Measurements from ENCODE around the gene C3orf18.

C3orf18 gene

DNA sequence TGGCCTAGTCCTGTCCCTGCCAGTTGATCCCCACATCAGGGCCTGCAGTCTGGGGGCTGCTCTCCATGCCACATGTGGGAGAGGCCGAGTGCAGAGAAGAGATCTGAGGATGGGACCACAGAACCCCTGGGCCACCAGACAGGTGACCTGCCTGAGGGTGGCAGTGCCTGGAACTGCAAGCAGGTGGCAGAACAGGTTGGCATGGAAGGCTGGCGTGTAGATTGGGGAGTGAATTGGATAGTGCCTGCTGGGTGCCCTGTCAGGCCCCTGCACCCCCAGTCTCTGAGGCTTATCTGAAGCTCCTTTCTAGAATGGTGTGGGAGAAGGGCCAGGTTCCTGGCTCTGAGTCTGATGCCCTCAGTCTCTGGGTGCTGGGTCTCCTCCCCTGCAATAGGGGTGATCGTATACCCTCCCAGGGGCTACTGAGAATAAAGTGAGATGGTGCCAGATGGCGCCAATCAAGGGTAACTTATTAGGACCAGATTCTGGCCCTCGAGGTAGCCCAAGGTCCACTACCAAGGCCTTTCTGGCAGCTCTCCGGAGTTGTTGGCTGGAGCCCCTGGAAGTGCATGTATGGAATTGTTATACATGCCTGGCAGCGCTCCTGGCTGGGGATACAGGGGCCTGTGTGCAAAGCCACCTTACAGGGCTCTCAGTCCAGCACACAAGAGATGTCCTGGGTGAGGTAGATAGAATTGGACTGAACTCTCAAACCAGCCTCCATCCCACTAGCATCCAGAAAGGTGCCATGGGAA is 15.7 kb downstream of the C3orf18 start:
- H3K36me3 ChIP-seq (ENCODE audit: control insufficient read depth in 2 of 2, insufficient read depth in 1 of 2, low read length in 2 of 2), result no peaks in the 10 kb centered on the region
- H3K4me3 ChIP-seq (ENCODE audit: low read depth, low read length), result no peak overlapping the region
- H3K27ac ChIP-seq (ENCODE audit: extremely low read depth, low read depth, low read length), result no peak overlapping the region
- H3K9me3 ChIP-seq (ENCODE audit: control insufficient read depth, insufficient read depth, low read depth, low read length), result no peaks in the 10 kb centered on the region
- ChIA-PET CTCF (interaction anchor here (1.0 to 2.8 kb wide), 5 partner anchors 20 to 203 kb away, joined by 3 to 27 read pairs (median 4); partner anchors contain the start of genes CYB561D2 and NPRL2), POLR2A (no interaction called here)
- H3K4me1 ChIP-seq (ENCODE audit: control insufficient read depth, insufficient read depth, low read length), result no peaks in the 10 kb centered on the region
- TF ChIP-seq GLIS2 (tag by site-specific recombination; IDR thresholded peaks at IDR 0.05), result no peak
- no peak for TF ChIP-seq KLF8 (tag by site-specific recombination; IDR thresholded peaks at IDR 0.05)
- no peak for TF ChIP-seq ZNF548 (tag by site-specific recombination; IDR thresholded peaks at IDR 0.05)
- TF ChIP-seq OSR2 (tag by site-specific recombination; IDR thresholded peaks at IDR 0.05), result no peak
- no peak for TF ChIP-seq PRDM1 (tag by site-specific recombination; IDR thresholded peaks at IDR 0.05)
- no peak for TF ChIP-seq EGR2 (tag by site-specific recombination; IDR thresholded peaks at IDR 0.05; ENCODE audit: low read depth)
- TF ChIP-seq ZNF501 (tag by site-specific recombination; IDR thresholded peaks at IDR 0.05), result no peak
- TF ChIP-seq ZNF426 (tag by site-specific recombination; IDR thresholded peaks at IDR 0.05), result no peak
- TF ChIP-seq ZSCAN16 (tag by site-specific recombination; IDR thresholded peaks at IDR 0.05), result no peak
- no peak for TF ChIP-seq YY1 (tag by site-specific recombination; IDR thresholded peaks at IDR 0.05)
- no peak for TF ChIP-seq KLF16 (tag by site-specific recombination; IDR thresholded peaks at IDR 0.05)
- TF ChIP-seq ZNF629 (tag by site-specific recombination; IDR thresholded peaks at IDR 0.05), result no peak
- TF ChIP-seq, protein P1, sequence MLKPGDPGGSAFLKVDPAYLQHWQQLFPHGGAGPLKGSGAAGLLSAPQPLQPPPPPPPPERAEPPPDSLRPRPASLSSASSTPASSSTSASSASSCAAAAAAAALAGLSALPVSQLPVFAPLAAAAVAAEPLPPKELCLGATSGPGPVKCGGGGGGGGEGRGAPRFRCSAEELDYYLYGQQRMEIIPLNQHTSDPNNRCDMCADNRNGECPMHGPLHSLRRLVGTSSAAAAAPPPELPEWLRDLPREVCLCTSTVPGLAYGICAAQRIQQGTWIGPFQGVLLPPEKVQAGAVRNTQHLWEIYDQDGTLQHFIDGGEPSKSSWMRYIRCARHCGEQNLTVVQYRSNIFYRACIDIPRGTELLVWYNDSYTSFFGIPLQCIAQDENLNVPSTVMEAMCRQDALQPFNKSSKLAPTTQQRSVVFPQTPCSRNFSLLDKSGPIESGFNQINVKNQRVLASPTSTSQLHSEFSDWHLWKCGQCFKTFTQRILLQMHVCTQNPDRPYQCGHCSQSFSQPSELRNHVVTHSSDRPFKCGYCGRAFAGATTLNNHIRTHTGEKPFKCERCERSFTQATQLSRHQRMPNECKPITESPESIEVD (tag by site-specific recombination; IDR thresholded peaks at IDR 0.05), result no peak

DNA sequence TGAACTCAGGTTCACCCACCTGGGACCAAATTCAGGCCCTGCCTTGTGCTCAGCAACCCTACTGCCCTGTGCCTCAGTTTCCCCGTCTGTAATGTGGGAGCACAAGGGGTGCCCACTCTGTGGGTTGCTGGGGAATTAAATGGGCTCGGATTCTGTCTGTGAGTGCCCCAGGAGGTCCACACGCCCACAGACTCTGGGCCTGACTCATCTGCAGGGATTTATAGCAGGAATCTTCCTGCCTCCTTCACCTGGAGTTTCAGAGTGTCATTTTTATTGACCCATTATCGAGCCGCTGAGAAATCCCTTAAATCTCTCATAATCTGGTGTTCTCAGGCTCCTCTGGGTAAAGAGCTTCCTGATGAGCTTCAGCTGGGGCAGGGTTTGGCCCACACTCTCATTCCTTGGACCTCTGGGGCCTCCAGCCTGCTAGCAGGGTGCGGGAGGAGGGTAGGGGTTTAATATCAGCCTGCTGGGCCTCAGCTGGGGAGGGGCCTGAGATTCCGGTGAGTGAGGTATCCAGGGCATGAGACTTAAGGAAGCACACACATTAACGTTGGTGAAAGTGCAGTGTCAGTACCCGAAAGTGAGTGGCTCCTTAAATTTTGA is 16.4 kb downstream of the C3orf18 start:
- H3K9me3 ChIP-seq (ENCODE audit: control insufficient read depth, insufficient read depth, low read depth, low read length), result no peaks in the 10 kb centered on the region
- H3K4me3 ChIP-seq (ENCODE audit: low read depth, low read length), result no peak overlapping the region
- H3K36me3 ChIP-seq (ENCODE audit: control insufficient read depth in 2 of 2, insufficient read depth in 1 of 2, low read length in 2 of 2), result no peaks in the 10 kb centered on the region
- ChIA-PET CTCF (interaction anchor here (0.5 to 2.8 kb wide), 13 partner anchors 8 to 860 kb away, joined by 3 to 27 read pairs (median 3); partner anchors contain the start of genes CYB561D2 and NPRL2), POLR2A (no interaction called here)
- no peak overlapping the region for H3K27ac ChIP-seq (ENCODE audit: extremely low read depth, low read depth, low read length)
- no peaks in the 10 kb centered on the region for H3K4me1 ChIP-seq (ENCODE audit: control insufficient read depth, insufficient read depth, low read length)
- TF ChIP-seq ZBTB20 (tag by site-specific recombination; IDR thresholded peaks at IDR 0.05) (0 out of 2 replicates have a peak, but pooled peaks have one; percentile 18), ZNF776 (tag by site-specific recombination; IDR thresholded peaks at IDR 0.05; ENCODE audit: borderline replicate concordance) (no peak), ZNF48 (tag by site-specific recombination; IDR thresholded peaks at IDR 0.05) (no peak), HOXD13 (CRISPR knock-in tag; IDR thresholded peaks at IDR 0.05; ENCODE audit: borderline replicate concordance) (no peak), ZIC2 (tag by site-specific recombination; IDR thresholded peaks at IDR 0.05) (peak; percentile 59), ZNF112 (tag by site-specific recombination; IDR thresholded peaks at IDR 0.05) (no peak), ZNF132 (tag by site-specific recombination; IDR thresholded peaks at IDR 0.05; ENCODE audit: borderline replicate concordance) (no peak), EGR2 (tag by site-specific recombination; IDR thresholded peaks at IDR 0.05; ENCODE audit: low read depth) (peak; percentile 39; the same call in 1 of the 2 replicates), ZNF37A (tag by site-specific recombination; IDR thresholded peaks at IDR 0.05) (no peak), REPIN1 (tag by site-specific recombination; IDR thresholded peaks at IDR 0.05; ENCODE audit: low read depth) (no peak), ZNF155 (tag by site-specific recombination; IDR thresholded peaks at IDR 0.05) (no peak), ZNF670 (tag by site-specific recombination; IDR thresholded peaks at IDR 0.05; ENCODE audit: low read depth) (no peak), ZNF510 (tag by site-specific recombination; IDR thresholded peaks at IDR 0.05; ENCODE audit: insufficient replicate concordance) (no peak), ZNF791 (tag by site-specific recombination; IDR thresholded peaks at IDR 0.05) (no peak), ZFHX2 (tag by site-specific recombination; conservative IDR thresholded peaks at IDR 0.05) (peak; percentile 44), ZNF549 (tag by site-specific recombination; IDR thresholded peaks at IDR 0.05) (no peak), ZBTB8A (tag by site-specific recombination; IDR thresholded peaks at IDR 0.05) (no peak), ZNF423 (tag by site-specific recombination; IDR thresholded peaks at IDR 0.05) (no peak)
- TF ChIP-seq, protein P2, sequence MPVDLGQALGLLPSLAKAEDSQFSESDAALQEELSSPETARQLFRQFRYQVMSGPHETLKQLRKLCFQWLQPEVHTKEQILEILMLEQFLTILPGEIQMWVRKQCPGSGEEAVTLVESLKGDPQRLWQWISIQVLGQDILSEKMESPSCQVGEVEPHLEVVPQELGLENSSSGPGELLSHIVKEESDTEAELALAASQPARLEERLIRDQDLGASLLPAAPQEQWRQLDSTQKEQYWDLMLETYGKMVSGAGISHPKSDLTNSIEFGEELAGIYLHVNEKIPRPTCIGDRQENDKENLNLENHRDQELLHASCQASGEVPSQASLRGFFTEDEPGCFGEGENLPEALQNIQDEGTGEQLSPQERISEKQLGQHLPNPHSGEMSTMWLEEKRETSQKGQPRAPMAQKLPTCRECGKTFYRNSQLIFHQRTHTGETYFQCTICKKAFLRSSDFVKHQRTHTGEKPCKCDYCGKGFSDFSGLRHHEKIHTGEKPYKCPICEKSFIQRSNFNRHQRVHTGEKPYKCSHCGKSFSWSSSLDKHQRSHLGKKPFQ (tag by site-specific recombination; IDR thresholded peaks at IDR 0.05), result no peak
- TF ChIP-seq, protein P3, sequence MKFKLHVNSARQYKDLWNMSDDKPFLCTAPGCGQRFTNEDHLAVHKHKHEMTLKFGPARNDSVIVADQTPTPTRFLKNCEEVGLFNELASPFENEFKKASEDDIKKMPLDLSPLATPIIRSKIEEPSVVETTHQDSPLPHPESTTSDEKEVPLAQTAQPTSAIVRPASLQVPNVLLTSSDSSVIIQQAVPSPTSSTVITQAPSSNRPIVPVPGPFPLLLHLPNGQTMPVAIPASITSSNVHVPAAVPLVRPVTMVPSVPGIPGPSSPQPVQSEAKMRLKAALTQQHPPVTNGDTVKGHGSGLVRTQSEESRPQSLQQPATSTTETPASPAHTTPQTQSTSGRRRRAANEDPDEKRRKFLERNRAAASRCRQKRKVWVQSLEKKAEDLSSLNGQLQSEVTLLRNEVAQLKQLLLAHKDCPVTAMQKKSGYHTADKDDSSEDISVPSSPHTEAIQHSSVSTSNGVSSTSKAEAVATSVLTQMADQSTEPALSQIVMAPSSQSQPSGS (tag by site-specific recombination; IDR thresholded peaks at IDR 0.05; ENCODE audit: low read depth), result no peak

Data from HEK293 (cell line).